DMS 273 (cell line): ENCODE measurements around the gene MAMLD1.

Experiments
- DNase-seq: peaks from one replicate; lab custom pipeline; 2025; ENCODE audit not compliant: unreplicated experiment; lab: John Stamatoyannopoulos, UW

The MAMLD1 gene

DNA sequence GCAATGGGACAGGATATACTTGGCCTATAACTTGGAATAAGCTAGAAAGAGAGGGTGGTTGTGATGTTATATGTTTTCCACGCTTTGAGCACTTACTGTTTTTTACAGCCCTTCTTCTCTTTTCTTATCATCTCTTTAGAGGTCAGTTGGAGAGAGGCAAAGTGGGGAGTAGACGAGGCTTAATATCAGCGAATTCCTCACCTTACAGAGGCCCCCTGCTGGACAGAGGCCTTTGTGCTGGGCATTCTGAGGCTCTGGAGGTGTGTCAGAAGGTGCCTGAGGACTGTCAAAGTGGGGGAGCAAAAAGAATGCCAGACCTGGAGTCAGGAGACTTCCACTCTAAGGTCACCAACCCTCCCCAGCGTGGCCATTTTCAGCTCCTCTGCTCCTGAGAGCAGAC lies 42.5 kb downstream of the MAMLD1 start:
- peak; percentile 35 for DNase-seq

- DNase-seq = no peak
Observed at GRCh38 chrX:150406596-150406995, 43.5 kb downstream of the MAMLD1 start.

DNA sequence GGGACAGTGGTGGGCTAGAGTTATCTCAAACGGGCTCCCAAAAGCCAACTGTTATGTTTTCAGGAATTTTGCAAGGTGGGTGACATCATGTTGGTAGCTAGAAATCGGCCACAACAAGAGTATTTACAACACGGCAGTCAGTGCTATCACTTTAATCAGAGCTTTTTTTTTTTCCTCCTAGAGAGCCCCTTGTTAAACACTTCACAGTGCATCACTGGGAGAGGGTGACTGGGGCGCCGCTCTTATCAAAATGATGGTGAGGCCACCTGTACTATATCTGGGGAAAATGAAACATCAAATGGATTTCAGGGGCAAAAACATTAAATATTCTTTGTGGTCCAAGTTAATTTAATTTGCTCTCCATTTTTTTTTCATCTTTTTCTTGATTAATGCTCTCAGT lies 44.9 kb downstream of the MAMLD1 start:
- no peak for DNase-seq

GRCh38 chrX:150408561-150408960 lies 45.4 kb downstream of the MAMLD1 start:
- DNase-seq = no peak

GRCh38 chrX:150409486-150409885 lies 46.4 kb downstream of the MAMLD1 start:
- no peak for DNase-seq

GRCh38 chrX:150409964-150410363 lies 46.8 kb downstream of the MAMLD1 start:
- DNase-seq = no peak

DNA sequence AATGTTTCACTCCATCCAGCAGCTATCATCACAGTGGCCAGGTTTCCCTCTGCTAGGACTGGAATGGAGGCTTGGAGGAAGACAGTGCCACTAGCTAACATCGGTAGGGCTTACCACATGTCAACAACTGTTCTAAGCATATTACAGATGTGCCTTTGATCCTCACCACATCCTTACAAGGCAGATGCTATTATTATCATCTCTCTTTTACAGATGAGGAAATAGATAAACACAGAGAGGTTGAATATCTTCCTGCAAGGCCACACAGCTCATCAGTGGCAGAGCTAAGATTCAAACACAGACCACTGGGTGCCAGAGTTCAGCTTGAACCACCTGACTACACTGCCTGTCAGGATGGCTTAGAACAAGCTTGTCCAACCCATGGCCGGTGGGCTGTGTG lies 47.4 kb downstream of the MAMLD1 start:
- no peak for DNase-seq

DNA sequence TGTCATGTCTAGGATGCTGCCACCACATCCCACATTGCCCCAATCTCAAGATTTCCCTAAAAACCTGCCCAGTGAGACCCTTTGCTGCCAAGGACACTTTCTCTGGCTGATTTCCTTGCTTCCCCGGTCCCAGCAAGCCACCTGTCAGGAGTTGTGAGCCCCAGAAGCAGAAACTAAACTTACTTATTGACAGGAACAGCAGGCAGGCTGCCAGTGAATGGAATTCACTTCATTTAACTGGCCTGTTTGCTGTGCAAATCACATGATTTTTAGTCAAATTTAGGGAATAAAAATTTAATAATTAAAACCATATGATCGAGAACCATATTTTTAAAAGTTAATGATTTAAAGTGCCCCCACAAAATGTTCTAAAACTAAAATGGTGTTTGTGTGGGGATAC lies 48.5 kb downstream of the MAMLD1 start:
- no peak for DNase-seq

DNA sequence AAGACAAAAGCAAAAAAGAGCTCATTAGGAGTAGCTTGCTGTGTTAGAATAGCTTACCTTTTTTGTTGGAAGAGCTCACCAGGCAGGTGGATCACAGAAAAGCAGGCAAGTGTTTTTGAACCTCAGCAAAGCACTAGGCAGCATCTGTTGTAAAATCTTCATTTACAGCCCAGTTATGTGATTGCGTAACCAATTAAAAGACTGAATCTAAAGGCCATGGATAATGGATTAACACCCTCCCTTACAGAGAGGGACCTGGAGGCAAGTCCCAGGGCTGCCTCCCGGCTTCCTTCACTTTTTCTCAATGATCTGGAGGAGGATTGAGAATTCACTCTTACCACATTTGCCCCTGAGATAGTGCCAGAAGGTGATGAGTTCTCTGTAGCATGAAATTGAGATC lies 51.1 kb downstream of the MAMLD1 start:
- no peak for DNase-seq

DNA sequence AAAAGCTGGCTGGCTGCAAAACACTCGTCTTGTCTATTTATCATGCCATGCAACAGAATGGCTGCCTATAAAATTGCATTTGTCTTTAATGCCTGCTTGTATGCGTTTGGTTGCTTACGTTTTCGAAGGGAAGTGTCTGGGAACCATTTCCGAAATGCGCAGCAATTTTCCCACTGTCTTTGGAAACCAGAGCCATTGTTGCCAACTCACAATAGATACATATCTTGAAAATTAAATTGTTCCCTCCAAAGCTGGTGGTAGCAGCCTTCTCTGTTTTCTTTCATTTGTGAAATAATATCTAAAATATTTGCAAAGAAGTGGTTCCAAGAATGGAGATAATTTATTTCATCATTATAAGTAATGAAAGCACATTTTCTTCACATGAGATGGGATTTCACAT lies 53.4 kb downstream of the MAMLD1 start:
- DNase-seq = no peak

GRCh38 chrX:150421816-150422215 lies 58.7 kb downstream of the MAMLD1 start:
- no peak for DNase-seq

DNA sequence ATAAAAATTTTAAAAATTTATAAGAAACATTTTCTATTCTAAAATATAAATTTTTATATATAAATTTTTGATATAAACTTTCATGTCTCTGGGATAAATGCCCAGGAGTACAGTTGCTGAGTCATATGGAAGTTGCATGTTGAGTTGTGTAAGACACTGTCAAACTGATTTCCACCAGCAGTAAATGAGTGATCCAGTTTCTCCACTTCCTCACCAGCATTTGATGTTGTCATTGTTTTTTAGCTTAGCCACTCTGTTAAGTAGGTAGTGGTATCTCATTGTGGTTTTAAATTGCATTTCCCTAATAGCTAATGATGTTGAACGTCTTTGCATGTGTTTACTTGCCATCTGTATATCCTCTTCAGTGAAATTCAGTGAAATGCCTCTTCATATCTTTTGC lies 66.5 kb downstream of the MAMLD1 start:
- no peak for DNase-seq

- DNase-seq = no peak
Observed at GRCh38 chrX:150436195-150436594, 73.1 kb downstream of the MAMLD1 start.

DNA sequence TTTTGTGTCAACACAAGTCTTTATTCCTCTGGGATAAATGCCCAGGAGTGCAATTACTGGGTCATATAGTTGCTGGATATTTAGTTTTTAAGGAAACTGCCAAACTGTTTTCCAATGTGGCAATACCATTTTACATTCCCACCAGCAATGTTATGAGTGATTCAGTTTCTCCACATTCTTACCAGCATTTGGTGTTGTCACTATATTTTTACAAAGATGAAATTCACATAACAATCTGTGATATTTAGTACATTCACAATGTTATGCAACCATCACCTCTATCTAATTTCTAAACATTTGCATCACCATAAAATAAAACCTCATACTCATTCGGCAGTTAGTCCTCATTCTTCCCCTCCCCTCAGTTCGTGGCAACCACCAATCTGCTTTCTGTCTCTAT lies 75.0 kb downstream of the MAMLD1 start:
- no peak for DNase-seq

DNA sequence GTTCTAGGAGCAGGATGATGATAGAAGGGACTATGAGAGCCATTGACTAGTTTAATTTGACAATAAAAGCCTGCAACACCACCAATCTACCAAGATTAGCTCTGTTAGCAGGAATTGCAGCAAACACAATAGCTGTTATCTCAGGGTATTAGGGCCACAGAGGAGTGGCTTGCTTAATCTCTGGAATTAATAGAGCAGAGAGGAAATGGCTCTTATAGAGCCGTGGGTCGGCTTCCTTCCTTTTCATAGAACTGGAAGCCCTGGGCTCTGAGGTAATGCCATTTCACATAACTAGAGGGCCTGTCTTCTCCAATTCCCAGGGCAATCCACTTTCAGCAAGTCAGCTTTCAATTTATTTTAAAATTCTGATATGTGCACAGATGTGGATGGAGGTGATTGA lies 83.0 kb downstream of the MAMLD1 start:
- no peak for DNase-seq

GRCh38 chrX:150446995-150447394 lies 83.9 kb downstream of the MAMLD1 start:
- peak; percentile 75 for DNase-seq

GRCh38 chrX:150449313-150449712 lies 86.2 kb downstream of the MAMLD1 start:
- DNase-seq = peak; percentile 12

GRCh38 chrX:150450519-150451177 lies 87.5 kb downstream of the MAMLD1 start:
- DNase-seq = no peak

DNA sequence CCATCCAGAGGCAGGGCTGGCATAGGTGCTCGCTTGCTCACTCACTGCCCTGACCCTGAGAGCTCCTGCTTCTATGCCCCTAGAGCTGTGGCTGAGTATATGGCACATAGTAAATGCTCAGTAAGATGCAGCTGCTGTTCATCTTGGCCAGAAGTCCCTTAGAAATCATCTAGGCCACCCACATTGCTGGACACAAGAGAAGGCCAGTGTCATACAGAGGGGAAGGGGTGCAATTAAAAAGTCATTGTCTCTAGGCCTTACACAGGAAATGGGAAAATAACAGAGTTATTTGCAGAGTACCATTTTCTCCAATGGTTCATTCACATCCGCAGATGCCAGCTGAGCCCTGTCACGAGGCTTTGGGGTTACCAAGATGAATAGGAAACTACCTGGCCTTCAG lies 88.8 kb downstream of the MAMLD1 start:
- DNase-seq = no peak

- no peak for DNase-seq
Observed at GRCh38 chrX:150454083-150454482, 91.0 kb downstream of the MAMLD1 start.

GRCh38 chrX:150454508-150455214 lies 91.5 kb downstream of the MAMLD1 start:
- DNase-seq = no peak

- DNase-seq = no peak
Observed at GRCh38 chrX:150455215-150455608, 92.1 kb downstream of the MAMLD1 start.

- no peak for DNase-seq
Observed at GRCh38 chrX:150456466-150456865, 93.3 kb downstream of the MAMLD1 start.
